HepG2 (cell line): ENCODE measurements around the gene FABP2. TPM values are rescaled to one million over a fixed set of nuclear protein-coding genes. Genes with fewer than 3 reads are reported as not detected.

Experiments
- ATAC-seq: fragments of 200-7000 bp; cut with Tn5 transposase; 3 replicates; pipeline ENCODE4 v1.9.1; 2020; ENCODE audit warnings: mild to moderate bottlenecking, moderate library complexity
- BruUV-seq: library from RNA; stranded (reverse); fragments of 400-500 nt; replicated peaks from 2 replicates; lab custom pipeline; 2021; lab: Mats Ljungman, UMichigan
- CTCF ChIA-PET: fragments of 300-600 bp; formaldehyde crosslinking; extraction: SDS; loops from one replicate; lab custom pipeline; 2021; ENCODE audit warnings: low total read pairs, inconsistent platforms, low intra/inter-chr PET ratio; lab: Yijun Ruan, JAX
- POLR2A ChIA-PET: fragments of 350-600 bp; sonication (Branson Sonifier 250); formaldehyde crosslinking; loops from one replicate; lab custom pipeline; 2020; ENCODE audit warnings: antibody characterized with exemption, inconsistent platforms; lab: Yijun Ruan, JAX
- DNase-seq: peaks from one replicate; pipeline ENCODE4 v3.0.0-alpha.2; 2015; ENCODE audit warnings: low spot score
- FAIRE-seq: peaks from 3 replicates; lab custom pipeline; 2011; peaks lifted over from hg19 to GRCh38; lab: Jason Lieb, UNC
- H2AFZ ChIP-seq: one replicate; pipeline ENCODE4 v1.6.1; 2011; ENCODE audit warnings: low read length, inconsistent platforms
- H3K27ac ChIP-seq: fragments of 300-600 bp; 3 replicates; pipeline ENCODE4 v1.8.0; 2011; ENCODE audit warnings: mixed run types, mild to moderate bottlenecking, mixed read lengths, low read length, inconsistent platforms; ENCODE audit not compliant: insufficient read depth; ENCODE audit errors: extremely low read length
- H3K27me3 ChIP-seq, 2 experiments: fragments of 200-600 bp in 1 of 2; 2 replicates in 1 of 2; 3 replicates in 1 of 2; pipeline versions ENCODE4 v1.6.0 to v1.8.0; 2011; ENCODE audit warnings: low read length in 2 of 2, mild to moderate bottlenecking in 2 of 2, moderate library complexity in 2 of 2, inconsistent platforms in 1 of 2; ENCODE audit not compliant: insufficient read depth in 2 of 2, control insufficient read depth in 1 of 2
- H3K36me3 ChIP-seq, 2 experiments: fragments of 200-600 bp in 1 of 2; replicated peaks in 1 of 2; 2 replicates in 1 of 2; 3 replicates in 1 of 2; pipeline versions ENCODE4 v1.5.1 to v1.8.0; 2011; ENCODE audit warnings: low read length in 2 of 2, inconsistent platforms in 1 of 2; ENCODE audit not compliant: insufficient read depth in 2 of 2, control insufficient read depth in 1 of 2
- H3K4me1 ChIP-seq: 2 replicates; pipeline ENCODE4 v1.5.1; 2012; ENCODE audit warnings: low read length, inconsistent platforms; ENCODE audit not compliant: insufficient read depth
- H3K4me2 ChIP-seq: 2 replicates; pipeline ENCODE4 v1.6.0; 2011; ENCODE audit warnings: low read depth, low read length, inconsistent platforms
- H3K4me3 ChIP-seq, 3 experiments: fragments of 200-600 bp in 1 of 3; sonication (generic), shearing (Covaris generic) in 1 of 3; replicated peaks in 1 of 3; 2 replicates each; pipeline ENCODE4 v1.5.1; 2011 to 2016; ENCODE audit warnings: low read length in 3 of 3, inconsistent platforms in 2 of 3, low read depth in 2 of 3, mild to moderate bottlenecking in 2 of 3, control low read depth in 1 of 3, mixed read lengths in 1 of 3; ENCODE audit not compliant: insufficient read depth in 1 of 3
- H3K79me2 ChIP-seq: one replicate; pipeline ENCODE4 v1.6.1; 2011; ENCODE audit warnings: low read length, inconsistent platforms; ENCODE audit not compliant: insufficient read depth
- H3K9ac ChIP-seq: 2 replicates; pipeline ENCODE4 v1.6.0; 2011; ENCODE audit warnings: mild to moderate bottlenecking, low read depth, low read length, inconsistent platforms; ENCODE audit not compliant: insufficient read depth
- H3K9me3 ChIP-seq: 2 replicates; pipeline ENCODE4 v1.5.1; 2012; ENCODE audit warnings: mild to moderate bottlenecking, low read length
- H4K20me1 ChIP-seq: 2 replicates; pipeline ENCODE4 v1.6.0; 2011; ENCODE audit warnings: inconsistent platforms, mild to moderate bottlenecking, low read length, moderate library complexity; ENCODE audit not compliant: insufficient read depth
- MAFF ChIP-seq: IDR thresholded peaks from 2 replicates; pipeline ENCODE4 v1.6.1; 2011; ENCODE audit warnings: low read depth, low read length, improper control_type of control experiment
- MAFK ChIP-seq, 2 experiments: IDR thresholded peaks in 1 of 2; conservative IDR thresholded peaks in 1 of 2; 2 replicates each; pipeline ENCODE4 v1.6.1; 2011; ENCODE audit warnings: improper control_type of control experiment in 2 of 2, low read length in 2 of 2
- RBFOX2 ChIP-seq: fragments of 200-400 bp; formaldehyde crosslinking; IDR thresholded peaks from 2 replicates; pipeline ENCODE4 v1.6.1; 2017; ENCODE audit warnings: low read depth, mild to moderate bottlenecking, low read length
- REPIN1 ChIP-seq: sonication (generic); formaldehyde crosslinking; IDR thresholded peaks from 2 replicates; pipeline ENCODE4 v1.8.0; 2022; ENCODE audit warnings: missing genetic modification reagents, low read depth, mild to moderate bottlenecking, borderline replicate concordance
- SRSF1 ChIP-seq: fragments of 200-400 bp; formaldehyde crosslinking; optimal IDR thresholded peaks from 2 replicates; pipeline ENCODE3; 2017; ENCODE audit warnings: mild to moderate bottlenecking, low read depth, low read length, moderate library complexity
- ZNF138 ChIP-seq: sonication (generic); formaldehyde crosslinking; IDR thresholded peaks from 2 replicates; pipeline ENCODE4 v1.5.0; 2020; ENCODE audit warnings: mild to moderate bottlenecking, low read depth, missing genetic modification reagents
- ZNF326 ChIP-seq: sonication (generic); formaldehyde crosslinking; IDR thresholded peaks from 2 replicates; pipeline ENCODE4 v1.4.0; 2020; ENCODE audit warnings: missing genetic modification reagents, borderline replicate concordance
- ZNF543 ChIP-seq: sonication (generic); formaldehyde crosslinking; IDR thresholded peaks from 2 replicates; pipeline ENCODE4 v1.4.0; 2020; ENCODE audit warnings: mild to moderate bottlenecking, missing genetic modification reagents
- ZNF670 ChIP-seq: sonication (generic); formaldehyde crosslinking; IDR thresholded peaks from 2 replicates; pipeline ENCODE4 v1.8.0; 2022; ENCODE audit warnings: mild to moderate bottlenecking, missing genetic modification reagents, borderline replicate concordance
- ZNF737 ChIP-seq: sonication (generic); formaldehyde crosslinking; IDR thresholded peaks from 2 replicates; pipeline ENCODE4 v1.5.0; 2020; ENCODE audit warnings: missing genetic modification reagents, mild to moderate bottlenecking, borderline replicate concordance
- ZNF761 ChIP-seq: sonication (generic); formaldehyde crosslinking; conservative IDR thresholded peaks from 2 replicates; pipeline ENCODE4 v1.4.0; 2020; ENCODE audit warnings: mild to moderate bottlenecking, missing genetic modification reagents
- ZSCAN30 ChIP-seq: sonication (generic); formaldehyde crosslinking; IDR thresholded peaks from 2 replicates; pipeline ENCODE4 v1.5.0; 2020; ENCODE audit warnings: mild to moderate bottlenecking, missing genetic modification reagents
- WGBS: methylation state at CpG from one replicate; pipeline ENCODE4 v1.1.6; 2017; ENCODE audit warnings: low lambda C conversion rate; 5-methylcytosine and 5-hydroxymethylcytosine counted together
- in situ Hi-C: cut with HindIII; loops from 2 replicates; pipeline ENCODE4 v1.10.0; 2017; ENCODE audit warnings: low pct_unique_long_range_greater_than_20kb; ENCODE audit not compliant: extremely low pct_ligation_motif_present
- intact Hi-C: fragments of 100-400 bp; cut with micrococcal nuclease; formaldehyde crosslinking; loops from one replicate; pipeline ENCODE4 v1.10.0; 2022; ENCODE audit not compliant: unreplicated experiment
- polyA plus RNA-seq, 8 experiments: library from polyadenylated mRNA; depleted of rRNA in 3 of 8; stranded (reverse) in 7 of 8; unstranded in 1 of 8; fragments of >200 nt; fragmentation: Illumina TruSeq in 4 of 8; extraction: Trizol in 4 of 8; gene quantifications; 2 replicates each; pipeline versions ENCODE4 v1.2.1 to v1.2.3, GENCODE V29; 2011 to 2016; ENCODE audit warnings: low read depth in 4 of 8, missing spikeins in 1 of 8, mixed read lengths in 1 of 8; ENCODE audit not compliant: insufficient read depth in 1 of 8
- total RNA-seq, 5 experiments: library from RNA; depleted of rRNA; stranded (reverse); fragments of >200 nt; fragmentation: Illumina TruSeq; extraction: Trizol; gene quantifications; 2 replicates each; pipeline ENCODE4 v1.2.3, GENCODE V29; 2016; ENCODE audit warnings: low read depth in 1 of 5
- TF ChIP-seq, protein P1 (sequence below): IDR thresholded peaks from 2 replicates; pipeline ENCODE4 v1.6.1; 2016; ENCODE audit warnings: mild to moderate bottlenecking, missing biosample characterization, missing genetic modification reagents
- TF ChIP-seq, protein P2 (sequence below): sonication (generic); formaldehyde crosslinking; IDR thresholded peaks from 2 replicates; pipeline ENCODE4 v1.4.0; 2020; ENCODE audit warnings: missing genetic modification reagents
- TF ChIP-seq, protein P3 (sequence below): sonication (generic); formaldehyde crosslinking; IDR thresholded peaks from 2 replicates; pipeline ENCODE4 v1.5.1; 2020; ENCODE audit warnings: missing genetic modification reagents, mild to moderate bottlenecking, borderline replicate concordance
- TF ChIP-seq, protein P4 (sequence below): sonication (generic); formaldehyde crosslinking; IDR thresholded peaks from 2 replicates; pipeline ENCODE4 v1.4.0; 2020; ENCODE audit warnings: mild to moderate bottlenecking, low read depth, missing genetic modification reagents
- TF ChIP-seq, protein P5 (sequence below): sonication (generic); formaldehyde crosslinking; IDR thresholded peaks from 2 replicates; pipeline ENCODE4 v1.5.0; 2020; ENCODE audit warnings: mild to moderate bottlenecking, missing genetic modification reagents, borderline replicate concordance

The FABP2 gene
- total and polyA plus RNA-seq, 2 of the 13 experiments (the other 11 are each of a cell fraction or from before 2014, with no cell fraction given) = 0.78 to 1.2 TPM

DNA sequence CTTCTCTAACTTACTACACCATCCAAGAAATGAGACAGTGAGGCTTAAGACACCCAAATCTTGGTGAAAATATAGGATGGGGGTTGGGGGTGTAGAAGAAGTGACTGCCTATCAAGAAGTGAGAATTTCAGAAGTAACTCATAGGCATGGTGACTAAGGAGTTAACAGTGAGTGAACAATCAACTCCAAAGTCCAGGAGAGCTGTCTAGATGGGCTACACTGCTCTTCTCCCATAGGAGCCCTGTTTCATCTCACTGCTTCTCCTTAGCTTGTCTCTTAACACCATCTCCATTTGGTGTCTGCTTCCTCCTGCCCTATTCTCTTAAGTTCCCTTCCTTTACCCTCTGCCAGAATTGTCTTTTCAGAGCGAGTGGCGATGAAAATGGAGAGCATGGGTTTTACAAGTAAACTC, 22.7 kb downstream of the FABP2 start (continued):
- peak; percentile 70; the same call in 1 of the 2 replicates for TF ChIP-seq REPIN1 (CRISPR knock-in tag)
- no peak for TF ChIP-seq SRSF1
- TF ChIP-seq, protein P1, sequence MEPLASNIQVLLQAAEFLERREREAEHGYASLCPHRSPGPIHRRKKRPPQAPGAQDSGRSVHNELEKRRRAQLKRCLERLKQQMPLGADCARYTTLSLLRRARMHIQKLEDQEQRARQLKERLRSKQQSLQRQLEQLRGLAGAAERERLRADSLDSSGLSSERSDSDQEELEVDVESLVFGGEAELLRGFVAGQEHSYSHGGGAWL (CRISPR knock-in tag) = no peak
- TF ChIP-seq ZNF737 (CRISPR knock-in tag) = no peak
- no peak for TF ChIP-seq ZNF670
- TF ChIP-seq ZSCAN30 (CRISPR knock-in tag) = no peak
- TF ChIP-seq, protein P2, sequence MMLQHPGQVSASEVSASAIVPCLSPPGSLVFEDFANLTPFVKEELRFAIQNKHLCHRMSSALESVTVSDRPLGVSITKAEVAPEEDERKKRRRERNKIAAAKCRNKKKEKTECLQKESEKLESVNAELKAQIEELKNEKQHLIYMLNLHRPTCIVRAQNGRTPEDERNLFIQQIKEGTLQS (CRISPR knock-in tag) = no peak
- TF ChIP-seq, protein P3, sequence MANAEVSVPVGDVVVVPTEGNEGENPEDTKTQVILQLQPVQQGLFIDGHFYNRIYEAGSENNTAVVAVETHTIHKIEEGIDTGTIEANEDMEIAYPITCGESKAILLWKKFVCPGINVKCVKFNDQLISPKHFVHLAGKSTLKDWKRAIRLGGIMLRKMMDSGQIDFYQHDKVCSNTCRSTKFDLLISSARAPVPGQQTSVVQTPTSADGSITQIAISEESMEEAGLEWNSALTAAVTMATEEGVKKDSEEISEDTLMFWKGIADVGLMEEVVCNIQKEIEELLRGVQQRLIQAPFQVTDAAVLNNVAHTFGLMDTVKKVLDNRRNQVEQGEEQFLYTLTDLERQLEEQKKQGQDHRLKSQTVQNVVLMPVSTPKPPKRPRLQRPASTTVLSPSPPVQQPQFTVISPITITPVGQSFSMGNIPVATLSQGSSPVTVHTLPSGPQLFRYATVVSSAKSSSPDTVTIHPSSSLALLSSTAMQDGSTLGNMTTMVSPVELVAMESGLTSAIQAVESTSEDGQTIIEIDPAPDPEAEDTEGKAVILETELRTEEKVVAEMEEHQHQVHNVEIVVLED (CRISPR knock-in tag) = no peak

DNA sequence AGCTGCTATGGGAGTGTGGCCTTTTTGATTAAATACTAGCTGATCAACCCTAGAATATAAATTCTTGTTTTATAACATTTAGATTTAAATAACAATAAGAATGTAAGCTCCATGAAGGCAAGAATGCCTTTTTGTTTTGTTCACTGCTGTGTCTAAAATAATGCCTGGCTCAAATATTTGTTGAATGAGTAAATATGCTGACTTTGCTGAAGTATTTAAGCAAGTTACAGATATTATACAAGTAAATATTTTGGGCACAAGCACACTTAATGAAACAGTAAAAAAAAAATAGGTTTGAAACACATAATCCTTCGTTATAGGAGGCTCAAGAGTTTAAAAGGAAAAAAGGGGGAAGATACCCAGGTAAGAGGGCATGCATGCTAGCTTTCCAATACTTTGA, 24.1 kb downstream of the FABP2 start:
- 97% methylated on average over 1 of the region's 1 CpG for WGBS
- CTCF ChIA-PET = no interaction called here
- no TSS peak for BruUV-seq
- H3K9ac ChIP-seq = peak overlapping the region; percentile 91; the same call in 1 of the 2 replicates
- peaks cover 39% of the 10 kb centered on the region for H3K79me2 ChIP-seq
- H3K27ac ChIP-seq = no peak overlapping the region
- no peak for DNase-seq
- TF ChIP-seq, protein P4, sequence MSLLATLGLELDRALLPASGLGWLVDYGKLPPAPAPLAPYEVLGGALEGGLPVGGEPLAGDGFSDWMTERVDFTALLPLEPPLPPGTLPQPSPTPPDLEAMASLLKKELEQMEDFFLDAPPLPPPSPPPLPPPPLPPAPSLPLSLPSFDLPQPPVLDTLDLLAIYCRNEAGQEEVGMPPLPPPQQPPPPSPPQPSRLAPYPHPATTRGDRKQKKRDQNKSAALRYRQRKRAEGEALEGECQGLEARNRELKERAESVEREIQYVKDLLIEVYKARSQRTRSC (CRISPR knock-in tag) = no peak
- no peak for TF ChIP-seq ZNF138 (CRISPR knock-in tag)
- TF ChIP-seq RBFOX2 = 0 out of 2 replicates have a peak, but pooled peaks have one; percentile 46
- peak; percentile 82 for TF ChIP-seq MAFF
- TF ChIP-seq ZNF543 (CRISPR knock-in tag) = no peak
- peak; percentile 74 to 88 for TF ChIP-seq MAFK (conservative IDR thresholded peaks at IDR 0.05 in 1 of 2, IDR thresholded peaks at IDR 0.05 in 1 of 2; ENCODE audit: low read length in 2 of 2)
- TF ChIP-seq, protein P5, sequence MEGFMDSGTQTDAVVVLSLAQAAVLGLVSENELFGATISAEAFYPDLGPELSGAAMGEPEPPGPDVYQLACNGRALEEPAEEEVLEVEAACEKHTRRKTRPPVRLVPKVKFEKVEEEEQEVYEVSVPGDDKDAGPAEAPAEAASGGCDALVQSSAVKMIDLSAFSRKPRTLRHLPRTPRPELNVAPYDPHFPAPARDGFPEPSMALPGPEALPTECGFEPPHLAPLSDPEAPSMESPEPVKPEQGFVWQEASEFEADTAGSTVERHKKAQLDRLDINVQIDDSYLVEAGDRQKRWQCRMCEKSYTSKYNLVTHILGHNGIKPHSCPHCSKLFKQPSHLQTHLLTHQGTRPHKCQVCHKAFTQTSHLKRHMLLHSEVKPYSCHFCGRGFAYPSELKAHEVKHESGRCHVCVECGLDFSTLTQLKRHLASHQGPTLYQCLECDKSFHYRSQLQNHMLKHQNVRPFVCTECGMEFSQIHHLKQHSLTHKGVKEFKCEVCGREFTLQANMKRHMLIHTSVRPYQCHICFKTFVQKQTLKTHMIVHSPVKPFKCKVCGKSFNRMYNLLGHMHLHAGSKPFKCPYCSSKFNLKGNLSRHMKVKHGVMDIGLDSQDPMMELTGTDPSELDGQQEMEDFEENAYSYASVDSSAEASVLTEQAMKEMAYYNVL = no peak
- no peak for TF ChIP-seq ZNF761 (CRISPR knock-in tag)
- TF ChIP-seq ZNF326 (CRISPR knock-in tag) = no peak
- peak overlapping the region; percentile 87 for H3K4me2 ChIP-seq
- FAIRE-seq = no peak
- no peak for ATAC-seq
- peak overlapping the region in 2 of 3 experiments; percentile 21 to 100; a peak in 2 of 6 replicates for H3K4me3 ChIP-seq
- H3K36me3 ChIP-seq = peaks cover 0 to 7% of the 10 kb centered on the region in 2 experiments; a peak in 4 of 5 replicates
- no peak overlapping the region for H2AFZ ChIP-seq
- peaks cover 45% of the 10 kb centered on the region for H3K4me1 ChIP-seq
- in situ Hi-C loops = loop anchor here (10.0 kb wide), 1 partner anchor 313 kb away; no protein-coding TSS in a partner anchor
- peaks cover 12% of the 10 kb centered on the region; the same call in 1 of the 2 replicates for H4K20me1 ChIP-seq
- POLR2A ChIA-PET = interaction anchor here (1.0 to 1.2 kb wide), 2 partner anchors 85 to 157 kb away, joined by 3 to 5 read pairs; no protein-coding TSS in a partner anchor
- no peaks in the 10 kb centered on the region for H3K9me3 ChIP-seq
- peaks cover 0 to 9% of the 10 kb centered on the region in 2 experiments; a peak in 2 of 5 replicates for H3K27me3 ChIP-seq
- intact Hi-C loops = no loop called here
